Ovary (tissue), 3 donors: ENCODE data around the gene KAT6B.

Source experiments
- EP300 ChIP-seq: sonication (generic); formaldehyde crosslinking; IDR thresholded peaks from one replicate; pipeline ENCODE4 v1.6.1; 2017; ENCODE audit warnings: antibody characterized with exemption
- POLR2A ChIP-seq: fragments of 450-650 bp; IDR thresholded peaks from one replicate; pipeline ENCODE4 v1.6.1; 2017; ENCODE audit warnings: antibody characterized with exemption, mild to moderate bottlenecking, moderate library complexity
- TF ChIP-seq, protein P1 (sequence below), 3 donors: fragments of 450-650 bp in 2 of 3; fragments of 200-600 bp in 1 of 3; IDR thresholded peaks; one replicate each; pipeline versions ENCODE4 v1.5.1 to v1.8.0; 2016 to 2022; ENCODE audit warnings: antibody characterized with exemption in 3 of 3, mild to moderate bottlenecking in 1 of 3
- donor health status: DM: no; HTN: no; CAD: no.

DNA sequence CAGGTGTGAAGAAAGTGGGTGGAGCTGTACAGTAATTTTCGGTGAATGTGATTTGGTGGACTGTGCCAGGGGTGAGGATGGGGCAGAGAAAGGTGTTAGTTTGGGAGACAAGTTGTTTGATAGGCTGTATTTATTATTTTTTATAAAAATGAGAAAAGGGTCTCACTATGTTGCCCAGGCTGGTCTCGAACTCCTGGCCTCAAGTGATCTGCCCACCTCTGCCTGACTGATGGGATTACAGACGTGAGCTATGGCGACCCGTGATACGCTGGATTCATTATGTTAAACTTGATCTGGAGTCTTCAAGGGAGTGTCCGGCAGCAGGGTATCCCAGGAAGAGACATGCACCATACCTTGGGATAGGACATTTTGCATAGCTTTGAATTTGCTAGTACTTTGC lies 1.3 kb downstream of the KAT6B start:
- TF ChIP-seq, protein P1, sequence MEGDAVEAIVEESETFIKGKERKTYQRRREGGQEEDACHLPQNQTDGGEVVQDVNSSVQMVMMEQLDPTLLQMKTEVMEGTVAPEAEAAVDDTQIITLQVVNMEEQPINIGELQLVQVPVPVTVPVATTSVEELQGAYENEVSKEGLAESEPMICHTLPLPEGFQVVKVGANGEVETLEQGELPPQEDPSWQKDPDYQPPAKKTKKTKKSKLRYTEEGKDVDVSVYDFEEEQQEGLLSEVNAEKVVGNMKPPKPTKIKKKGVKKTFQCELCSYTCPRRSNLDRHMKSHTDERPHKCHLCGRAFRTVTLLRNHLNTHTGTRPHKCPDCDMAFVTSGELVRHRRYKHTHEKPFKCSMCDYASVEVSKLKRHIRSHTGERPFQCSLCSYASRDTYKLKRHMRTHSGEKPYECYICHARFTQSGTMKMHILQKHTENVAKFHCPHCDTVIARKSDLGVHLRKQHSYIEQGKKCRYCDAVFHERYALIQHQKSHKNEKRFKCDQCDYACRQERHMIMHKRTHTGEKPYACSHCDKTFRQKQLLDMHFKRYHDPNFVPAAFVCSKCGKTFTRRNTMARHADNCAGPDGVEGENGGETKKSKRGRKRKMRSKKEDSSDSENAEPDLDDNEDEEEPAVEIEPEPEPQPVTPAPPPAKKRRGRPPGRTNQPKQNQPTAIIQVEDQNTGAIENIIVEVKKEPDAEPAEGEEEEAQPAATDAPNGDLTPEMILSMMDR (IDR thresholded peaks at IDR 0.05), result no peak
- no peak for TF ChIP-seq EP300
- no peak for TF ChIP-seq POLR2A
